ENCODE data around the gene SYNE1. TPM values are rescaled to one million over a fixed set of nuclear protein-coding genes. Genes with fewer than 3 reads are reported as not detected.
A peak's percentile ranks its signal among the peaks of the same experiment; 100 is the strongest.

Gene SYNE1
- total RNA-seq, 1 experiment from 2014 or later = 23.0 TPM

DNA sequence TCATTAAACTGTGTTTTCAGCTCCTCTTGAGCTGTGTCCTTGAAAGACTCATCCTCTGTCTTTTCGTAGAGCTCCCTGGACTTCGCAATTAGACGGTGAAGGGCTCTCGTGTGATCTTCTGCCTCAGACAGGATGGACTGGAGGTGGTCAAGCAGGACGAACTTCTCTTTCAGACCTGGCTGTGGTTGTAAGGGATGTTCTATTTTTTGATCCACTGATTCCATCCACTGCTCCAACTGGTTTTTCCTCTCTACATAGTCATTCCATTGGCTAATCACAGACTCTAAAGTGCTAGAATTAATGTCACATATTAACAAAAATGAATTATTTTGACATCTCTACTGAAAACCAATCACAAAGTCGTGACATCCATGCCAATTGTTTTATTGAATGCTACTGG is 250.1 kb downstream of the SYNE1 start:
- TF ChIP-seq, protein P1, sequence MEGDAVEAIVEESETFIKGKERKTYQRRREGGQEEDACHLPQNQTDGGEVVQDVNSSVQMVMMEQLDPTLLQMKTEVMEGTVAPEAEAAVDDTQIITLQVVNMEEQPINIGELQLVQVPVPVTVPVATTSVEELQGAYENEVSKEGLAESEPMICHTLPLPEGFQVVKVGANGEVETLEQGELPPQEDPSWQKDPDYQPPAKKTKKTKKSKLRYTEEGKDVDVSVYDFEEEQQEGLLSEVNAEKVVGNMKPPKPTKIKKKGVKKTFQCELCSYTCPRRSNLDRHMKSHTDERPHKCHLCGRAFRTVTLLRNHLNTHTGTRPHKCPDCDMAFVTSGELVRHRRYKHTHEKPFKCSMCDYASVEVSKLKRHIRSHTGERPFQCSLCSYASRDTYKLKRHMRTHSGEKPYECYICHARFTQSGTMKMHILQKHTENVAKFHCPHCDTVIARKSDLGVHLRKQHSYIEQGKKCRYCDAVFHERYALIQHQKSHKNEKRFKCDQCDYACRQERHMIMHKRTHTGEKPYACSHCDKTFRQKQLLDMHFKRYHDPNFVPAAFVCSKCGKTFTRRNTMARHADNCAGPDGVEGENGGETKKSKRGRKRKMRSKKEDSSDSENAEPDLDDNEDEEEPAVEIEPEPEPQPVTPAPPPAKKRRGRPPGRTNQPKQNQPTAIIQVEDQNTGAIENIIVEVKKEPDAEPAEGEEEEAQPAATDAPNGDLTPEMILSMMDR (IDR thresholded peaks at IDR 0.05; ENCODE audit: insufficient read depth in 1 of 2, low read depth in 1 of 2, low read length in 1 of 2, severe bottlenecking in 1 of 2, unreplicated experiment in 1 of 2) = no peak
- no peaks in the 10 kb centered on the region for H3K36me3 Mint-ChIP-seq (ENCODE audit: insufficient read depth, unreplicated experiment)
- Histone ChIP-seq H3K4me1 (no peaks in the 10 kb centered on the region), H3K4me3 (ENCODE audit: low read depth, low read length) (no peak overlapping the region), H3K9me3 (no peaks in the 10 kb centered on the region), H3K27me3 (replicated peaks; ENCODE audit: control insufficient read depth, insufficient read depth, low read length) (no peaks in the 10 kb centered on the region), H3K36me3 (ENCODE audit: control insufficient read depth, insufficient read depth, low read length) (no peaks in the 10 kb centered on the region)
- ChIA-PET POLR2A (no interaction called here), CTCF (no interaction called here)
- intact Hi-C loops (cut with micrococcal nuclease; ENCODE audit: unreplicated experiment) = no loop called here
- H3K27ac Mint-ChIP-seq (ENCODE audit: unreplicated experiment) = no peak overlapping the region
- H3K4me1 Mint-ChIP-seq (ENCODE audit: low read depth, unreplicated experiment) = no peaks in the 10 kb centered on the region
- BruUV-seq (replicated peaks) = no TSS peak
- no peaks in the 10 kb centered on the region for H3K9me3 Mint-ChIP-seq (ENCODE audit: unreplicated experiment)
- no peak overlapping the region for H3K4me3 Mint-ChIP-seq (ENCODE audit: unreplicated experiment)
- DNase-seq = no peak
- peaks cover 13% of the 10 kb centered on the region for H3K27me3 Mint-ChIP-seq (ENCODE audit: insufficient read depth, unreplicated experiment)

DNA sequence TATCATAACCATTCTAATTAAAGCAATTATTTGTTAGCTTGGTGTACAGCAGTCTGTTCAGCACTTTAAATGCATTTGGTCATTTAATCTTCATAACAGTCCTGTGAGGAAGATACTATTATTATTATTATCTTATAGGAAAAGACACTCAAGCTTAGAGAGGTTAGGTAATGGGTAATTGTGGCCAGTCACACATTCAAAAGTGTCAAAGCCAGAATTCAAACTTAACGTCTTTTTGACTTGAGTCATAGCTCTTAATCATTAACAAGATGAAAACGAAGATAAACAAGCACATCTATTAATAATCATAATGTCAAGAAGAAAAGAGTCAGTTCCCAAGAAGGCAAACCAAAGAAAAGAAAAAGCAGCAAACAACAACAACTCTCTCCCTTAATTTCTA is 251.0 kb downstream of the SYNE1 start:
- H3K4me1 Mint-ChIP-seq (ENCODE audit: low read depth, unreplicated experiment) = no peaks in the 10 kb centered on the region
- peaks cover 1% of the 10 kb centered on the region for H3K36me3 Mint-ChIP-seq (ENCODE audit: insufficient read depth, unreplicated experiment)
- peaks cover 7% of the 10 kb centered on the region; the same call in 1 of the 2 replicates for H3K4me1 ChIP-seq
- ChIA-PET CTCF (no interaction called here), POLR2A (no interaction called here)
- H3K4me3 Mint-ChIP-seq (ENCODE audit: unreplicated experiment) = no peak overlapping the region
- DNase-seq = no peak
- no peaks in the 10 kb centered on the region for H3K36me3 ChIP-seq (ENCODE audit: control insufficient read depth, insufficient read depth, low read length)
- intact Hi-C loops (cut with micrococcal nuclease; ENCODE audit: unreplicated experiment) = no loop called here
- TF ChIP-seq, protein P1 (IDR thresholded peaks at IDR 0.05; ENCODE audit: insufficient read depth in 1 of 2, low read depth in 1 of 2, low read length in 1 of 2, severe bottlenecking in 1 of 2, unreplicated experiment in 1 of 2) = no peak
- H3K27ac Mint-ChIP-seq (ENCODE audit: unreplicated experiment) = no peak overlapping the region
- H3K9me3 ChIP-seq = no peaks in the 10 kb centered on the region
- H3K27me3 ChIP-seq (replicated peaks; ENCODE audit: control insufficient read depth, insufficient read depth, low read length) = no peaks in the 10 kb centered on the region
- peaks cover 9% of the 10 kb centered on the region for H3K27me3 Mint-ChIP-seq (ENCODE audit: insufficient read depth, unreplicated experiment)
- H3K4me3 ChIP-seq (ENCODE audit: low read depth, low read length) = no peak overlapping the region
- BruUV-seq (replicated peaks) = no TSS peak
- H3K9me3 Mint-ChIP-seq (ENCODE audit: unreplicated experiment) = no peaks in the 10 kb centered on the region

DNA sequence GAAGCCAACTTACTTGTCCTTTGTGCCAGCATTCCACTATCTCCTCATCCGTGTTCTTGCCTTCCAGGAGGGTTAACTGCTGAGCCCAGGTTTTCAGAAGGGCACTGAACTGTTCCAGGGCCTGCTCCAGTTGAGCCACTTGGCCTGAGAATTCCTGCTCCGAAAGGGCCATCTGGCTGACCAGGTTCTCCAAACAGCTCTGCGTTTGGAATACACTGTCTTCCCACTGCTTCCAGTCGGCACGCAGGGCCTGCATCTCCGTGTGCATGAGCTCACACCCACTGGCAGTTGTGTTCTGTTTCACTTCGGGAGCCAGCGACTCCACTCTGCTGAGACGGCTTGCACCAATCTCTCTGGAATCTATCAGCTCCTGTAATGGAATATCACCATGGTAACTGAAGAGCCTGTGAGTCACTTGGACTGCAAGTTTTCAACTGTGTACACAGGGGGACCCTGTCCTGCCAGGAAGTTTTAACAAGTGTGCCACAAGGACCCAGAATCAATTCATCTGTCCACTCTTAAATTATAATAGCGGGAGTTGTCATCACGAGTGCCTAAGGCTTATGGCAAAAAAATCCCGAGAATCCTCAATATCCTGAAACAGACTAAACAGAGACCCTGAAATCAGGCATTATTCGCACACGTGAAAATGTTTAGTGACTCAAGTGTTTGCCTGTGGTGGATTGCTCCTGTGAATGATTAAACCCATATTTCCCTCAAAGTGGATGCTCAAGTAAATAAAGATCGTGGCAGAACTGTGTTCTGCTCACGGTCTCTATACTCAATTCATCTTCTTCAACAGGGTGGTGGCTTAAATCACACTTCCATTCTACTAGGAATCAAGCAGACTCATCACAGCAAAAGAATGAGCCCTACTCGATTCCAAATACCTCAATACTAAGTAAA is 255.9 kb downstream of the SYNE1 start:
- peak; percentile 48 to 67 for DNase-seq
- Mint-ChIP-seq H3K4me1 (ENCODE audit: low read depth, unreplicated experiment) (no peaks in the 10 kb centered on the region), H3K27ac (ENCODE audit: unreplicated experiment) (peak overlapping the region; percentile 94), H3K27me3 (ENCODE audit: insufficient read depth, unreplicated experiment) (peaks cover 4% of the 10 kb centered on the region), H3K9me3 (ENCODE audit: unreplicated experiment) (no peaks in the 10 kb centered on the region), H3K4me3 (ENCODE audit: unreplicated experiment) (peak overlapping the region; percentile 76), H3K36me3 (ENCODE audit: insufficient read depth, unreplicated experiment) (peaks cover 4% of the 10 kb centered on the region)
- Histone ChIP-seq H3K9me3 (no peaks in the 10 kb centered on the region), H3K36me3 (ENCODE audit: control insufficient read depth, insufficient read depth, low read length) (no peaks in the 10 kb centered on the region), H3K4me1 (peaks cover 13% of the 10 kb centered on the region; the same call in 1 of the 2 replicates), H3K4me3 (ENCODE audit: low read depth, low read length) (peak overlapping the region; percentile 30), H3K27me3 (replicated peaks; ENCODE audit: control insufficient read depth, insufficient read depth, low read length) (no peaks in the 10 kb centered on the region)
- BruUV-seq (replicated peaks) = no TSS peak
- TF ChIP-seq, protein P1 (IDR thresholded peaks at IDR 0.05; ENCODE audit: insufficient read depth in 1 of 2, low read depth in 1 of 2, low read length in 1 of 2, severe bottlenecking in 1 of 2, unreplicated experiment in 1 of 2) = no peak
- CTCF ChIA-PET = interaction anchor here (0.6 kb wide), 1 partner anchor 529 kb away, joined by 3 read pairs; no protein-coding TSS in a partner anchor
- POLR2A ChIA-PET = no interaction called here
- intact Hi-C loops (cut with micrococcal nuclease; ENCODE audit: unreplicated experiment) = no loop called here

Measured in Caco-2 (cell line).